HG02571 (cell line): ENCODE data around the gene FHIT.
A peak's percentile ranks its signal among the peaks of the same experiment; 100 is the strongest.

Source experiments
- ATAC-seq: cut with Tn5 transposase; IDR thresholded peaks from one replicate; pipeline ENCODE4 v1.9.1; 2021; ENCODE audit warnings: mild to moderate bottlenecking, moderate library complexity; ENCODE audit not compliant: unreplicated experiment

Gene FHIT

DNA sequence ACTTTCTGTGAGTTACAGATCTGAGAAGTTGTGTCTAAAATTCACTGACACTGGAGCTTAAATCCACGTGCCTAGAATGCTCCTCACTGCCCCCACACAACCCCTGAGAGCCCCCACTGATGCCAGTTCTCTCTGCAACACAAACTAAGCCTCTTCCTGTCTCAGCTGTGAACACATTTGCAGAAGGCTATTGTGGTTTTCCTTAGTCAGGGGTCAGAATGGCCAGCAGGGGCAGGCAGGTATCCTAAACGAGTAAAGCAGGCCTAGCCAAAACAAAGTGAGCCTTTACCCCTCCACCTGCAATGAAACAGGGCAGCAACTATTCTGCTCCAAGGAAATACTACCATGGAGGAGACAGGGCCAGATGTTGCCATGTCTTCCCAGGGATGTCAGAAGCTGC lies 78.6 kb downstream of the FHIT start:
- ATAC-seq: no peak

GRCh38 chr3:61172203-61172602 lies 79.0 kb downstream of the FHIT start:
- no peak for ATAC-seq

GRCh38 chr3:61169621-61170251 lies 81.5 kb downstream of the FHIT start:
- ATAC-seq: no peak

- no peak for ATAC-seq
Measured at GRCh38 chr3:61168286-61168685, 83.0 kb downstream of the FHIT start.

- ATAC-seq: no peak
Measured at GRCh38 chr3:61162965-61163364, 88.3 kb downstream of the FHIT start.

GRCh38 chr3:61158667-61159066 lies 92.6 kb downstream of the FHIT start:
- ATAC-seq: no peak

DNA sequence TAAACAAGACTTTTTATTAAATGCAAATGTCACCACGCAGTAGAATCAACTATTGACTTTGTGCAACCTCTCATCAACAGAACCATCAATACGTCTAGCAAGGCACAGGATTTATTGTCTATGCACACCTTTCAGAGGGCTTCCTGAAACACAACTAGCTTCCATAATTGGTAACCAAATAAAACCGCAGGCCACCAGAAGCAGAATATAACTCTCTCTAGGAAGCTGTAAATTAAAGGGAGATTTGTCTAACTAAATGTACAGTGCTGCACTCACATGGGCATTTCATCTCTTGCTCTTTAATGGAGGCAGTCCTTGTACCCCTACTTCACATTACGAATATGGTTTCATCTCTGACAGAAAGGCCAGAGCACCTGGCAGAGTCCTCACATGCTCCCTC lies 93.0 kb downstream of the FHIT start:
- no peak for ATAC-seq

DNA sequence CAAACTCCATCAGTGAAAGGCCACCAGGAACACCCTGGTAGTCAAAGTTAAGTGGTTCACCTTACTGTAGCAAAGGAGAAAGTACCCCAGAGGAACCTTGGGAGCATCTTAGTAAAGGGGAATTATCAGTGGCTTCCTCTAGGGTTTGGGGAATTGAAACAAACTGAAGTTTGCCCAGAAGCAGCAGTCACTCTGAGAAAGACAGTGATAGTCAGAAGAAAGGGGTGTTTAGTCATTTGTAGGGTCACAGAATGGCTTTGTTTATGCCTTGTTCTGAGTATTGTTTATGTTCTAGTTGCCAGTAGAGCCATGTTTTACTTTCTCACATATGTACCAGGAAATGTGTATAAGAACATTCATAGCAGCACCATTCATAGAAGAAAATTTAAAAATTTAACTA lies 93.8 kb downstream of the FHIT start:
- ATAC-seq: peak; percentile 75

GRCh38 chr3:61155701-61156292 lies 95.5 kb downstream of the FHIT start:
- no peak for ATAC-seq

- ATAC-seq: no peak
Measured at GRCh38 chr3:61154457-61155198, 96.6 kb downstream of the FHIT start.

- no peak for ATAC-seq
Measured at GRCh38 chr3:61152071-61152470, 99.2 kb downstream of the FHIT start.

DNA sequence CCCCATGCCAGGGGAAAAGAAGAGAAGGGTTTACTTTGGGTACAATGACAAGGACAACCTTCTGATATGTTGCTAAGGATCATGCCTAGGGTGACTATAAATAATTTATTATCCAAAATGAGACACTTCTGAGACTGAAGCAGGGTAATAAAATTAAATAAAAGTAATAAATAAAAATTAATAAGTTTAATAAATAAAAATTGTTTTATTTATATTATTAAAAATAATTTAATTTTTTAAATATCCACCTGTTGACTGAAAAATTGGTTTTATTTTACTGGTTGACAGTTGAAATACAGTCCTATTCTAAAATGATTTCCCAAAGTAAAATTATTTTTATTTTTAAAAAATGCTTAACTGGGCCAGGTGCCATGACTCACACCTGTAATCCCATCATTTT lies 102.0 kb downstream of the FHIT start:
- no peak for ATAC-seq

GRCh38 chr3:61146010-61146890 lies 105.0 kb downstream of the FHIT start:
- no peak for ATAC-seq

DNA sequence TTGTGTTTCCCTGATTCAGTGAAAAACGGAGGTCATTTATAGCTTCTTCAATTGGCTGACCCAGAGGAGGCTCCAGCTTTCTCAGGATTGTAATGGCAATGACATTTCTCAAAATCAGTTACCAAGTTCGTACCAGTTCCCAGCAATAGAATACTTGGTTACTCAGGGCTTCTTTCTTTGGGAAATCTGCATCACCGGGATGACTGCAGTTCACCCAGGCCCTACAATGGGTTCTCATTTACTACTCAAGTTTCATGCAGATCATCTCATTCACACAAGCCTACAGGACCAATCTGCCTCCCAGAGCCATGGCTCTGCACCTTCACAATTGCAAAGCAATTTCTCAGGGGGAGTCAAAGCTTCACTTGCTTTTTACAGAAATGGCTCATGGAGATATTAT lies 109.6 kb downstream of the FHIT start:
- ATAC-seq: no peak

GRCh38 chr3:61141227-61141626 lies 110.0 kb downstream of the FHIT start:
- ATAC-seq: no peak

- no peak for ATAC-seq
Measured at GRCh38 chr3:61139686-61140085, 111.6 kb downstream of the FHIT start.

GRCh38 chr3:61138401-61138800 lies 112.9 kb downstream of the FHIT start:
- no peak for ATAC-seq

DNA sequence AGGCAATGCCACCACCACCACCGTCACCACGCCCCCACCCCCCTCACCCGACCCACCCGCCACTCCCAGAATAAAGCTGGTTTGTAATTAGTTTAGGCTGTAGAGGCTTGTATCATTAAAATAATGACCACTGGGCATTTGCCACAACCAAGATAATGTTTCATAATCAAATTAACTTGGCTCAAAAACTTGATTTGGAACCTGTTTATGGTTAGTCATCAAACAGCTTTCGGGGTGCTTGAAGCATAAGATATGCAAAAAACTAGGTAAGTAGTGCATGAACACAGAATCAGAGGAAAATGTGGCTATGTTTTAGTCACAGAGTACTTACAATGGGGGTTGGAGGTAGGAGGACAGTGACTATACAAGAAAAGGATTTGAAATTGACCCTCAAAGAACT lies 115.1 kb downstream of the FHIT start:
- ATAC-seq: no peak

DNA sequence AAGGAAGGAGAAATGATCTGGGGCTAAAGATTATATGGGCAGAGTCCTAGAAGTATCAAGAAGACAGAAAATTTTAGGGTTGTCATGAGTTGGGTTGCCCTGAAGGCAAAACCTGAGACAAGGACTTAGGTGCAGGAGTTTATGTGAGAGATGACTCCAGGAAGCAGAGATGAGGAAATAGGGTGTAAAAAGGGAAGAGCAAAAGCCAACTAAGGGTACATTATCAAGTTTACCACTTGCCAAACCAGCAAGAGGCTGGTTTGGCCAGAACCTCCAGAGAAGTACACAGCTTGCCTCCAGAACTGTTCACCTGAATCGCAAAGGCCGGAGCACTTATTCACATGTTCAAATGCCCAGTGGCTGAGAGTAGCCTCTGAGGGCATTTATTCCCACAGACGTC lies 116.7 kb downstream of the FHIT start:
- no peak for ATAC-seq

DNA sequence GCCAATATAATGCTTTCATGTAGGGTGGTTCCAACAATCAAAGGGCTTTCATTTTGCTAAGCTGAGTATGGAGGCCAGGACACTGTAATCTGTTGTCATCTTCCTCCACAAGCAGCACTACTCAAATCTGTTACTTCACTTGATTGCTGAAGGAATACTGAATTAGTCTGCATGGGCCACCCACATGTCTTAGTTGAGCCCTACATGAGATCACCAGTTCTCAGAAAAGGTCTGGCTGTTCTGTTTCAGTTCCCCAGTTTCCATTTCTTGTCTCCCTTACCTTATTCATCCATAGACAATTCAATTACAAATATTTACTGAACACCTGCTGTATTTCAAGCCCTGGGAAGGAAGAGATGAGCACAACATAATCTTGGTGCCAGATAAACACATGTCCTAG lies 119.2 kb downstream of the FHIT start:
- no peak for ATAC-seq

- ATAC-seq: no peak
Measured at GRCh38 chr3:61118830-61119229, 132.4 kb downstream of the FHIT start.
